Lower leg skin (tissue), 3 donors: Measurements from ENCODE around the gene POLR3H.

Source experiments
- POLR2A ChIP-seq, 2 donors: fragments of 450-650 bp; IDR thresholded peaks; one replicate each; pipeline ENCODE4 v1.6.1; 2016 to 2017; ENCODE audit warnings: antibody characterized with exemption in 2 of 2, mild to moderate bottlenecking in 1 of 2, moderate library complexity in 1 of 2
- TF ChIP-seq, protein P1 (sequence below), 3 donors: fragments of 450-650 bp; IDR thresholded peaks; one replicate each; pipeline ENCODE4 v1.5.1; 2016; ENCODE audit warnings: antibody characterized with exemption in 3 of 3, mild to moderate bottlenecking in 3 of 3, moderate library complexity in 2 of 3

DNA sequence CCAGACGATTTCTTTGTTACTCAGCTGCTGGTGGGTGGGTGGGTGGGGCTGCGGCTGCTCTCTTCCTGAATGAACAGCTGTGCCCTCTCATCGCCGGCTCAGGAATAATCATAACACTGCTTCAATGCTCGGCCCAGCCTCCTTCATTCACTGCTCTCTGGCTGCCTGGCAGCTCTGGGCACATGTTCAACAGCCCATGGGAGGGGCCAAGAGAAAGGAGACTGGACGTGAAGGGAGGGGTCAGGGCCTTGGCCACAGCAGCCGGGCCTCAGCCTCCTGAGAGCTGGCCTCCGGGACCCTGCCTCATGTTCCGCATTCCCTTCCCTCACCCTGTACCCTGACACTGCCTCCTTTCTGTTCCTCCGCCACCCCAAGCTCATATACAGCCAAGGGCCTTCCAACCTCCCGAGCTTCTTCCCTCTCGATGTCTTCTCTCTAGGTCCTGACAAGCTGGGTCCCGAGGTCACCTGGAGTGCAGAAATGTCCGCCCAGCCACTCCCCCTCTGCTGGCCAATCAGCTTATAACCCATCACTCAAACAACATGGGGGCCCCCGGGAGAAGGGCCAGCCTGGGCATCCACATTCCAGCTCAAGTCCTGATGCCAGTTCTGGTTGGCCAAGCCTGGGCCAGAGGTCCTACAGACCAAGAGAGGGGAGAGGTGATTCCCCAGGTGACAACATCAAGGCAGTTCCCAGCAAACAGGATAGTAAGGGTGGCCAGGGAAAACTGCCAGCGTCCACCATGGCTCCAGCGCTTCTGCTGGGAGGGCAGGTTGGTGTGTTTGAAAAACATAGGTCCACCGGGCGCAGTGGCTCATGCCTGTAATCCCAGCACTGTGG lies 13.4 kb upstream of the POLR3H start:
- TF ChIP-seq, protein P1, sequence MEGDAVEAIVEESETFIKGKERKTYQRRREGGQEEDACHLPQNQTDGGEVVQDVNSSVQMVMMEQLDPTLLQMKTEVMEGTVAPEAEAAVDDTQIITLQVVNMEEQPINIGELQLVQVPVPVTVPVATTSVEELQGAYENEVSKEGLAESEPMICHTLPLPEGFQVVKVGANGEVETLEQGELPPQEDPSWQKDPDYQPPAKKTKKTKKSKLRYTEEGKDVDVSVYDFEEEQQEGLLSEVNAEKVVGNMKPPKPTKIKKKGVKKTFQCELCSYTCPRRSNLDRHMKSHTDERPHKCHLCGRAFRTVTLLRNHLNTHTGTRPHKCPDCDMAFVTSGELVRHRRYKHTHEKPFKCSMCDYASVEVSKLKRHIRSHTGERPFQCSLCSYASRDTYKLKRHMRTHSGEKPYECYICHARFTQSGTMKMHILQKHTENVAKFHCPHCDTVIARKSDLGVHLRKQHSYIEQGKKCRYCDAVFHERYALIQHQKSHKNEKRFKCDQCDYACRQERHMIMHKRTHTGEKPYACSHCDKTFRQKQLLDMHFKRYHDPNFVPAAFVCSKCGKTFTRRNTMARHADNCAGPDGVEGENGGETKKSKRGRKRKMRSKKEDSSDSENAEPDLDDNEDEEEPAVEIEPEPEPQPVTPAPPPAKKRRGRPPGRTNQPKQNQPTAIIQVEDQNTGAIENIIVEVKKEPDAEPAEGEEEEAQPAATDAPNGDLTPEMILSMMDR (IDR thresholded peaks at IDR 0.05): no peak
- TF ChIP-seq POLR2A (IDR thresholded peaks at IDR 0.05): no peak
